HCEC 1CT (cell line): ENCODE results near the gene LIPE.
"Not testable (repeated sequence)": the region's sequence is repeated elsewhere in the genome, so short reads cannot be mapped to it uniquely, and the experiment has no call there.

ENCODE experiments used
- DNase-seq: peaks from one replicate; pipeline ENCODE4 v3.0.0-alpha.2; 2017

LIPE gene, protein sequence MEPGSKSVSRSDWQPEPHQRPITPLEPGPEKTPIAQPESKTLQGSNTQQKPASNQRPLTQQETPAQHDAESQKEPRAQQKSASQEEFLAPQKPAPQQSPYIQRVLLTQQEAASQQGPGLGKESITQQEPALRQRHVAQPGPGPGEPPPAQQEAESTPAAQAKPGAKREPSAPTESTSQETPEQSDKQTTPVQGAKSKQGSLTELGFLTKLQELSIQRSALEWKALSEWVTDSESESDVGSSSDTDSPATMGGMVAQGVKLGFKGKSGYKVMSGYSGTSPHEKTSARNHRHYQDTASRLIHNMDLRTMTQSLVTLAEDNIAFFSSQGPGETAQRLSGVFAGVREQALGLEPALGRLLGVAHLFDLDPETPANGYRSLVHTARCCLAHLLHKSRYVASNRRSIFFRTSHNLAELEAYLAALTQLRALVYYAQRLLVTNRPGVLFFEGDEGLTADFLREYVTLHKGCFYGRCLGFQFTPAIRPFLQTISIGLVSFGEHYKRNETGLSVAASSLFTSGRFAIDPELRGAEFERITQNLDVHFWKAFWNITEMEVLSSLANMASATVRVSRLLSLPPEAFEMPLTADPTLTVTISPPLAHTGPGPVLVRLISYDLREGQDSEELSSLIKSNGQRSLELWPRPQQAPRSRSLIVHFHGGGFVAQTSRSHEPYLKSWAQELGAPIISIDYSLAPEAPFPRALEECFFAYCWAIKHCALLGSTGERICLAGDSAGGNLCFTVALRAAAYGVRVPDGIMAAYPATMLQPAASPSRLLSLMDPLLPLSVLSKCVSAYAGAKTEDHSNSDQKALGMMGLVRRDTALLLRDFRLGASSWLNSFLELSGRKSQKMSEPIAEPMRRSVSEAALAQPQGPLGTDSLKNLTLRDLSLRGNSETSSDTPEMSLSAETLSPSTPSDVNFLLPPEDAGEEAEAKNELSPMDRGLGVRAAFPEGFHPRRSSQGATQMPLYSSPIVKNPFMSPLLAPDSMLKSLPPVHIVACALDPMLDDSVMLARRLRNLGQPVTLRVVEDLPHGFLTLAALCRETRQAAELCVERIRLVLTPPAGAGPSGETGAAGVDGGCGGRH

GRCh38 chr19:42427313-42427712 lies at the start of gene LIPE:
LIPE (minus strand) TSS chr19:42427388; CDS start chr19:42427149, 239 bp downstream.
- no peak for DNase-seq

- no peak for DNase-seq
Measured at GRCh38 chr19:42475366-42475765, 48.2 kb upstream of the LIPE start.

- DNase-seq: no peak
Measured at GRCh38 chr19:42474743-42475142, 47.6 kb upstream of the LIPE start.

DNA sequence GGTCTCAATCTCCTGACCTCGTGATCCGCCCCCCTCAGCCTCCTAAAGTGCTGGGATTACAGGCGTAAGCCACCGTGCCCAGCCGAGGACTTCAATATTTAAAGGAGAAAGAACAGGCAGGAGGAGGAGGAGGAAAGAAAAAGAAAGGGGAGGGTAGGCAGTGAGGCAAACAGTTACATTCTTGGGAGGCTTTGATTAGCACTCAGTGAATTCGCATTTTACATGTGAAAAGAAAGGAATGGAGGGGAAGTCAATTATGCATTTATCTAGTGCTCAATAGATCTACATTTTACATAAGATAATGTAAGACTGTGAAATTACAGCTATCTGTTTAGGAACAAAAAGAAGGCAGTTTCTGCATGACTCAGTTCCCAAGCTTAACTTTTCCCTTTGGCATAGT lies 46.5 kb upstream of the LIPE start:
- DNase-seq: no peak

DNA sequence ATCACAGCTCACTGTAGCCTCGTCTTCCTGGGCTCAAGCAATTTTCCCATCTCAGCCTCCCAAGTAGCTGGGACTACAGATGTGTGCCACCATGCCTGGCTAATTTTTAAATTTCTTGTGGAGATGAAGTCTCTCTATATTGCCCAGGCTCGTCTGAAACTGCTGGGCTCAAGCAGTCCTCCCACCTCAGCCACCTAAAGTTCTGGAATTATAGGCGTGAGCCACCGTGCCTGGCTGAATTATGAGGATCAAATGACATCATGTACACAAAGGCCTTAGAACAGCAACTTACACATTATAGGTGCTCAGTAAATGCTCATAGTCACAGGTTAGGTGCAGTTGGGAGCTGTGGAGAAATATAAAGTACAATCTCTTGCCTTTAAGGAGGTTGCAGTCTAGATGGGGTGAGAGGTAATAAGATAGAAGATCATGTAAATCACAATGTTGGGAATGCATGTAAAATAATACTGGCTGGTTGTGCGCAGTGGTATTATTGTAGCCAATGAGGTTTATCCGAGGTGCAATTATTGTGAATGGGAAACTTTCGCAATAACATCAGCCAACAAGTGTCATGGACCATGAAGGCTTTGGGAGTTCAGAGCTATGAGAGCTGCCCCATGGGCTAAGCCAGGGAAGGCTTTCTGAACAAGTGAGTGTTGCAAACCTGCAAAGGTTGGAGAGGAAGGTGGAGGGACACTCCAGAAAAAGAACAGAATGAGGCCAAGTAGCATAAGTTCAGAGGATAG lies 45.4 kb upstream of the LIPE start:
- DNase-seq: no peak

GRCh38 chr19:42471554-42472249 lies 44.5 kb upstream of the LIPE start:
- DNase-seq: no peak

DNA sequence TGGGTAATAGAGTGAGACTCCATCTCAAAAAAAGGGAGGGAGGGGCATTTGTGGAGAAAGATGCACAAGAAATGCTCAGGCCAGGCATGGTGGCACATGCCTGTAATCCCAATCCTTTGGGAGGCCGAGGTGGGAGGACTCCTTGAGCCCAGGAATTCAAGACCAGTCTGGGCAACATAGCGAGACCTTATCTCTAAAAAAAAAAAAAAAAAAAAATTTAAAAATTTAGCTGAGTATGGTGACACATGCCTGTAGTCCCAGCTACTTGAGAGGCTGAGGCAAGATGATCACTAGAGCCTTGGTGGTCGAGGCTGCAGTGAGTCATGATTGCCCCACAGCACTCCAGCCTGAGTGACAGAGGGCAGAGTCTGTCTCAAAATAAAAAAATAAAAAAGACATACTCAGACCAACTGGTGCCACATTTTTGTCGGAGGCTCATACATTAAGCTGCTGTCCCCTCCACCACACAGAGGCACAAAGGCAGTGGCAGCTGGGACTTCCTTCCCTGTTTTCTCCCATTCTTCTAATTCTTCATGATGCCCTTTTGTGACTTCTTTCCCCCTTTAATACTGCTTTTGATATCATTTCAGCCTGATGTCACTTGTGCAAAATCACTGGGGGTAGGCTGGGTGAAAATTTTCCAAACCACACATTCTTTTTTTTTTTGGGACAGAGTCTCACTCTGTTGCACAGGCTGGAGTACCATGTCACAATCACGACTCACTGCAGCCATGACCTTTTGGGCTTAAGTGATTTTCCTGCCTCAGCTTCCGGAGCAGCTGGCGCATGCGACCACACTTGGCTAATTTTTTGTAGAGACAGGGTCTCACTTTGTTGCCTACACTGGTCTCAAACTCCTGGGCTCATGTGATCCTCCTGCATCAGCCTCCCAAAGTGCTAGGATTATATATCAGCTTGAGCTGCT lies 42.4 kb upstream of the LIPE start:
- DNase-seq: no peak

DNA sequence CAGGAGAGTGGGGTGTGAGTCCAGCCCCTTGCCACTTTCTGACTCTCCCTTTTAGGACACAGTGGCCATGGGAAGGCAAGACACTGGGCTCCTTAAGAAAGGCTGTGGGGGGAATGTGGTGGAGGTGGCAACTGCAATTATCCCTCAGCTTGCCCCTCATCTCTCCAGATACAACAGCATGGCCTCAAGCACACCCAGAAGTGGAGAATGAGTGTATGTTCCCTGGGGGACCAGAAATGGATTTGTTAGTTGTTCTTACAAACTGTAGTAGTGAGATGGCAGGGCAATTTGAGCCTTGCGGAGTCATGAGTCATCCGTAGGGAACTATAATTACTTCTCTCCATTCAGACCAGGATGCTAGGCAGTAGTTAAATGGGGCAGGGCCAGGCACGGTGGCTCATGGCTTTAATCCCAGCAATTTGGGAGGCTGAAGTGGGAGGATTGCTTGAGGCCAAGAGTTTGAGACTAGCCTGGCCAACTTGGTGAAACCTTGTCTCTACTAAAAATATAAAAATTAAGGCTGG lies 41.1 kb upstream of the LIPE start:
- peak; percentile 75 for DNase-seq

DNA sequence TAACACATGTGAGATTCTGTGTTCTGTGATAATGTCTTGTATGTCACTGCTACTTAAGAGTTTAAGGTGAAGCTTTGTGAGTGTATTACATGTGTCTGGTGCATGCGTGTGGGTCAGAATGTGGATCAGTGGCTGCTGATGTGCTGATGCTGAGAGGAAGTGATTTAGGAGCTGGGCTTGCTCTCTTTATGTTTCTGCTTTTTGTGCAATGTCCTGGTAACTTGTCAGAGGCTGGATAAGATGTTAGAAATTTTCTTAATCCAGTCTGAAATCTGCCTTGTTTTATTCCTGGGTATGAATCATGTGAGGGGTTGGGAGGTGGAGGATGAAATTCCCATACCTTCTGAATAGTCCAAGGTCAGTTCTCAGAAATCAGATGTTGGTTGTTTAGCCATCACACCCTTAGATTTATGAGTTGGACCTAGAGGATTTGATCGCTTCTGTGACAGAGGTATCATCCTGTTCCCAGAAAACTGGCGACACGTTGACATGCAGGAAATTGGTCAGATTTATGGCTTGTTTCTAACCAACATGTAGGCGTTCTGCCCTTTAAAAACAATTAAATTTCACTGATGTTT lies 40.1 kb upstream of the LIPE start:
- DNase-seq: no peak

DNA sequence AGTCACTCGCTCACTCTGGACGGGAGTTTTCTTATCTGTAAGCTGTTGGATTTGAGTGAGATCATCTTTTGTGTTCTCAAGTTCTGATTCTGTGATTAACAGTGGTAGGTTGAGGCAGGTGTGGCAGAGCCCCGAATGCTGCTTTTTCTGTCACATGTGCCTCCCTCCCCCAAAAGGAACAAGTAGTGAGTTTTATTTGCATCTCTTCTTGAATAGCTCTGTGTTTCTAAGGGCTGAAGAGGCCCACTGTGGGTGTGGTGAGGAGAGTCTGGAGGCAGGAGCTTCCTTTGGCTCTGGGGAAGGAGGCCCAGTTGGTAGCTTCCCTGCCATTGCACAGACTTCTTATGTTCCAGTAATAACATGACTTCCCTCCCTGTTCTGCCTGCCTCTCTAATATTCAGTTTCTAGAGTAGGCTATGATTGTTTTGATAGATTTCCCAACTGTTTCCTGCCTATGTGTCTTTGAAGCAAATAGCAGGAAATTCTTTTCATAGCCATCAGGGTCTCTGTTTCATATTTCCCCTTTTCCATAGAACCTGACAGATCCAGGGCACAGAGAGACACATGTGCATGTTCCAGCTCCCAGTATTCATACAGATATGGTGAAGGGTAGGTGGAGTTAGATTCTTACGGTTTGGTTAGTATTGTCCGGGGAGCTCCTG lies 39.5 kb upstream of the LIPE start:
- DNase-seq: no peak

- DNase-seq: no peak
Measured at GRCh38 chr19:42465827-42466280, 38.7 kb upstream of the LIPE start.

- DNase-seq: no peak
Measured at GRCh38 chr19:42461700-42462324, 34.6 kb upstream of the LIPE start.

GRCh38 chr19:42461231-42461630 lies 34.0 kb upstream of the LIPE start:
- DNase-seq: not testable (repeated sequence)

- DNase-seq: no peak
Measured at GRCh38 chr19:42459926-42460325, 32.7 kb upstream of the LIPE start.

DNA sequence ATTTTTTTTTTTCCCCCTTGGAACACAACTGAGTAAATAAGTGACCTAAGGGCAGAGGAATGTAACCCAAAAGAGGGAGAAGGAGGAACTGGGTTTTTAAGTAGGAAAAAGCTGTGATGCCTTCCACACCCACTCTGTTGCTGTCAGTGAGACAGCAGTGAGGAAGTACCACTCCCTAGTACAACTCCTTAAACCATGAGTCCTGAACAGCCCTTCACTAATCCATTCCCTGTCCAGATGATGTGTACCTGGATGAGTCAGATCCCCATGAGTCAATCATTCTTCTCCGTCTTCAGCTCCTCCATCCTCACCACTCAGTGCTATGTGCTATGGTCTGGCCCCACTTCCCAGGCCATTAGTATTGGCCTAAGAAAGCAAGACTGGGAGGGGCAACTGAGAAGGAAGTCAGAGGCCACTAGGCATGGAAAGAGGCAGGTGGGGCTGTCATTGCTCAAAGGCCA lies 28.5 kb upstream of the LIPE start:
- no peak for DNase-seq

- DNase-seq: no peak
Measured at GRCh38 chr19:42455086-42455485, 27.9 kb upstream of the LIPE start.

DNA sequence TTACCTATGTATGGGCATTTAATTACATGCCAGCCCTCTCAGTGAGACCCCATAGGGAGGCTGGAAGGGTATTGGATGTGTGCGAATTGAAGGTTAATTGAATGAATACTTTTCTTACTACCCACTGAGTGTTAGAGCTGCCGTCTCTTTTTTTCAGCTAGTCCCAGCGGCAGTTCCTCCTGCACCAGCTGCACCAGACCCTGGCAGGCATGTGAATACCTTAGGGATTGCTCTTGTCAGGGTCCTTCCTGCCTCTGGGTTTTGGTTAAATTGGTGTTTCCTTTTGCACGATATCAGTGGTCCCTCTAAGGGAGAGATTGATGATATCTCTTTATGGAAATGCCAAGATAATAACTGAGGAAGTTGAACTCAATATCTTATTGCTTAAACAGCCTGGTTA lies 25.4 kb upstream of the LIPE start:
- DNase-seq: no peak

GRCh38 chr19:42450314-42450934 lies 23.2 kb upstream of the LIPE start:
- DNase-seq: peak; percentile 58

GRCh38 chr19:42448306-42448705 lies 21.1 kb upstream of the LIPE start:
- DNase-seq: not testable (repeated sequence)
